K562 (cell line): ENCODE data around the gene SLC5A11. TPM values are rescaled to one million over a fixed set of nuclear protein-coding genes. Genes with fewer than 3 reads are reported as not detected.

Experiments used
- BCL6 ChIP-seq: fragments of 250-450 bp; sonication (Bioruptor Pico); IDR thresholded peaks from 2 replicates; pipeline ENCODE4 v1.4.0; 2020
- BDP1 ChIP-seq: IDR thresholded peaks from 3 replicates; pipeline ENCODE4 v1.6.1; 2011; ENCODE audit not compliant: insufficient read length, insufficient read depth
- BMI1 ChIP-seq: fragments of 150-350 bp; IDR thresholded peaks from 2 replicates; pipeline ENCODE4 v1.6.1; 2014; ENCODE audit warnings: low read length
- CBX3 ChIP-seq, 2 experiments: IDR thresholded peaks; 1 replicate in 1 of 2; 2 replicates in 1 of 2; pipeline ENCODE4 v1.6.1; 2012; ENCODE audit warnings: inconsistent platforms in 2 of 2, low read length in 2 of 2, borderline replicate concordance in 1 of 2, control low read depth in 1 of 2
- CGGBP1 ChIP-seq: fragments of 250-450 bp; sonication (Bioruptor Pico); IDR thresholded peaks from 2 replicates; pipeline ENCODE4 v1.9.0; 2021; ENCODE audit warnings: mild to moderate bottlenecking
- CHD1 ChIP-seq: fragments of 200-600 bp; sonication (generic); IDR thresholded peaks from one replicate; pipeline ENCODE4 v1.6.1; 2012; ENCODE audit warnings: mild to moderate bottlenecking, moderate library complexity, low read length, inconsistent platforms
- ETV5 ChIP-seq: sonication (generic); formaldehyde crosslinking; IDR thresholded peaks from 2 replicates; pipeline ENCODE4 v1.4.0; 2020; ENCODE audit warnings: low read depth, mild to moderate bottlenecking, missing genetic modification reagents
- ETV6 ChIP-seq, 3 experiments: fragments of 150-350 bp in 1 of 3; sonication (generic) in 1 of 3; formaldehyde crosslinking in 1 of 3; IDR thresholded peaks; 2 replicates each; pipeline versions ENCODE4 v1.6.1 to v1.8.0; 2014 to 2022; ENCODE audit warnings: borderline replicate concordance in 2 of 3, low read depth in 2 of 3, antibody characterized with exemption in 1 of 3, low read length in 1 of 3, mild to moderate bottlenecking in 1 of 3, missing genetic modification reagents in 1 of 3
- FOS ChIP-seq: IDR thresholded peaks from 3 replicates; pipeline ENCODE4 v1.6.1; 2011; ENCODE audit not compliant: insufficient read length; ENCODE audit errors: extremely low read depth
- FOXJ3 ChIP-seq: sonication (generic); formaldehyde crosslinking; IDR thresholded peaks from 2 replicates; pipeline ENCODE4 v1.4.0; 2020; ENCODE audit warnings: mild to moderate bottlenecking, missing genetic modification reagents
- FOXK1 ChIP-seq: sonication (generic); formaldehyde crosslinking; IDR thresholded peaks from 2 replicates; pipeline ENCODE4 v1.8.0; 2022; ENCODE audit warnings: missing genetic modification reagents, mild to moderate bottlenecking, borderline replicate concordance
- GATAD2B ChIP-seq: fragments of 450-650 bp; IDR thresholded peaks from 2 replicates; pipeline ENCODE4 v1.6.1; 2017; ENCODE audit warnings: mild to moderate bottlenecking, borderline replicate concordance
- HDAC3 ChIP-seq: fragments of 450-650 bp; IDR thresholded peaks from 2 replicates; pipeline ENCODE4 v1.6.1; 2018; ENCODE audit warnings: borderline replicate concordance, mild to moderate bottlenecking, moderate library complexity; ENCODE audit not compliant: partially characterized antibody
- KAT2B ChIP-seq: IDR thresholded peaks from one replicate; pipeline ENCODE4 v1.6.1; 2012; ENCODE audit warnings: low read depth, mild to moderate bottlenecking, control low read depth, inconsistent platforms, low read length, moderate library complexity
- KLF6 ChIP-seq: fragments of 250-450 bp; sonication (Bioruptor Pico); IDR thresholded peaks from 2 replicates; pipeline ENCODE4 v1.4.0; 2020; ENCODE audit warnings: mild to moderate bottlenecking, moderate library complexity, borderline replicate concordance
- L3MBTL2 ChIP-seq: fragments of 450-650 bp; IDR thresholded peaks from 2 replicates; pipeline ENCODE4 v1.6.1; 2016; ENCODE audit warnings: mild to moderate bottlenecking, moderate library complexity
- MEF2D ChIP-seq: conservative IDR thresholded peaks from 2 replicates; pipeline ENCODE4 v1.6.1; 2016; ENCODE audit warnings: low read depth, missing genetic modification characterization, missing compliant biosample characterization
- NFIC ChIP-seq: fragments of 450-650 bp; IDR thresholded peaks from 2 replicates; pipeline ENCODE4 v1.6.1; 2017; ENCODE audit warnings: mild to moderate bottlenecking, inconsistent platforms
- POLR2H ChIP-seq: IDR thresholded peaks from 2 replicates; pipeline ENCODE4 v1.6.1; 2016; ENCODE audit warnings: missing genetic modification characterization, low read depth, mild to moderate bottlenecking, control low read depth, missing compliant biosample characterization, moderate library complexity
- PTTG1 ChIP-seq: fragments of 450-650 bp; IDR thresholded peaks from 2 replicates; pipeline ENCODE4 v1.6.1; 2016; ENCODE audit warnings: low read depth, mild to moderate bottlenecking, missing genetic modification characterization, missing compliant biosample characterization
- RBM22 ChIP-seq: fragments of 200-400 bp; formaldehyde crosslinking; IDR thresholded peaks from 2 replicates; pipeline ENCODE4 v1.6.1; 2018; ENCODE audit warnings: low read length, low read depth; ENCODE audit not compliant: poor library complexity, severe bottlenecking
- TBP ChIP-seq: optimal IDR thresholded peaks from 2 replicates; pipeline ENCODE3; 2011; ENCODE audit warnings: low read depth, low read length, improper control_type of control experiment
- ZNF140 ChIP-seq: fragments of 250-450 bp; sonication (Bioruptor Pico); IDR thresholded peaks from 2 replicates; pipeline ENCODE4 v1.8.0; 2021; ENCODE audit warnings: moderate library complexity, mild to moderate bottlenecking, inconsistent platforms
- ZNF165 ChIP-seq: fragments of 250-450 bp; sonication (Bioruptor Pico); IDR thresholded peaks from 2 replicates; pipeline ENCODE4 v1.4.0; 2020; ENCODE audit warnings: borderline replicate concordance
- ZNF445 ChIP-seq: fragments of 250-450 bp; sonication (Bioruptor Pico); IDR thresholded peaks from 2 replicates; pipeline ENCODE4 v1.4.0; 2020; ENCODE audit warnings: low read depth, mild to moderate bottlenecking, moderate library complexity
- ZNF561 ChIP-seq: fragments of 450-650 bp; formaldehyde crosslinking; conservative IDR thresholded peaks from 2 replicates; pipeline ENCODE4 v1.4.0; 2020; ENCODE audit warnings: mild to moderate bottlenecking, moderate library complexity
- ZNF76 ChIP-seq: fragments of 250-450 bp; sonication (Bioruptor Pico); IDR thresholded peaks from 2 replicates; pipeline ENCODE4 v1.4.0; 2020; ENCODE audit warnings: mild to moderate bottlenecking, moderate library complexity, borderline replicate concordance
- polyA plus RNA-seq, 8 experiments: library from polyadenylated mRNA; depleted of rRNA in 4 of 8; stranded (reverse) in 5 of 8; unstranded in 3 of 8; fragments of >200 nt; fragmentation: Nextera tagmentation in 2 of 8; fragmentation: Illumina TruSeq in 1 of 8; extraction: Ambion mirVana in 2 of 8; extraction: Trizol in 1 of 8; gene quantifications; 2 replicates each; pipeline versions ENCODE4 v1.2.1 to v1.2.3, GENCODE V29; 2011 to 2014; ENCODE audit warnings: inconsistent platforms in 1 of 8, missing spikeins in 1 of 8
- total RNA-seq, 7 experiments: library from RNA; depleted of rRNA in 6 of 7; stranded (reverse); fragments of >200 nt in 6 of 7; fragmentation: Illumina TruSeq in 2 of 7; extraction: Trizol in 2 of 7; gene quantifications; 2 replicates each; pipeline versions ENCODE4 v1.2.1 to v1.2.3, GENCODE V29; 2011 to 2021; ENCODE audit warnings: low replicate concordance in 1 of 7
- TF ChIP-seq, protein P1 (sequence below): fragments of 450-650 bp; conservative IDR thresholded peaks from 2 replicates; pipeline ENCODE4 v1.6.1; 2016; ENCODE audit warnings: missing genetic modification characterization, low read depth, mild to moderate bottlenecking, missing compliant biosample characterization, moderate library complexity

The SLC5A11 gene
- total and polyA plus RNA-seq, 9 of the 15 experiments (the other 6 are each of a cell fraction or from before 2014, with no cell fraction given) = 0.04 to 0.25 (median 0.11) TPM; not detected in 3

DNA sequence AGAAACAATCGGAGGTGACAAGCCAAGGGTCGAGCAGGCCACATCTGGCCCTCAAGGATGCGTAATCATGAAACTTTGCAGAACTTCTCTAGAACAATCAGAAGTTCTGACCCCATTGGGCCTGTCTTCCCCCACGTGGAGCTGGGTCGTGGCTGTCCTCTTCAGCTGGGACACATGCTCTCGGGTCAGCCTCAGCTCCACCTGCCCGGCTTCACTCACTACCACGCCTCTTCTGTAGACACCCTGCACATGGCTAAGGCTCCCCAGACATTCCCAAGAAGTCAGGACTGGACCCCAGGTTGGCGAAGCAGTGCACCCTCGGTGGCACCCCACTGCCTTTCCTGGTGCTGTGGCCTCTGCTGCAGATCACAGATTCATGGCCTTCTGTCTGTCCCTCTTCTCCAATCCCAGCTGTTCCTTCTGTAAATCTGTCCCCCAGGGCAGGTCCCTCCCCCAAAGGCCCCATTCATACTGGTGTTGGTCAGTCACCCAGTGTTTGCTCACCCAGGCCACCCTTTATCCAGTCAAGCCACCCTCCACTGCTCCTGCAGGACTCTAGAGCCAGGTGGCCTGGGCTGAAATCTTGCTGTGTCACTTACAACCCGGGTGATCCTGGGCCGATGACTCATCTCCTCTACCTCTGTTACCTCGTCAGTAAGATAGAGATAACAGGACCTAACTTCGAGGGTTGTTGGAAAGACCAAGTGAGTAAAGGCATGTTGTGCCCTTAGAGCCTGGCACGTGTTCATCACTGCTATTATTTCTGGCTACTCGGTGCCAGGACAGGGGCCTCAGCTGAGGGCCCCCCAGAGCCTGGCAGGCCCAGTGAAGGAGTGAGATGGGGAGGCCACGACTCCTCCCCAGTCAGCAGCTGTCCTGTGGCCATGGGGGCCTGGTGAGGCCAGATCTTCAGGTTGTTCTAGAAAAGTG, 1.4 kb upstream of the SLC5A11 start (continued):
- TF ChIP-seq L3MBTL2 = peak; percentile 87
- TF ChIP-seq FOXJ3 (CRISPR knock-in tag) = no peak
- no peak for TF ChIP-seq BCL6
- TF ChIP-seq, protein P1, sequence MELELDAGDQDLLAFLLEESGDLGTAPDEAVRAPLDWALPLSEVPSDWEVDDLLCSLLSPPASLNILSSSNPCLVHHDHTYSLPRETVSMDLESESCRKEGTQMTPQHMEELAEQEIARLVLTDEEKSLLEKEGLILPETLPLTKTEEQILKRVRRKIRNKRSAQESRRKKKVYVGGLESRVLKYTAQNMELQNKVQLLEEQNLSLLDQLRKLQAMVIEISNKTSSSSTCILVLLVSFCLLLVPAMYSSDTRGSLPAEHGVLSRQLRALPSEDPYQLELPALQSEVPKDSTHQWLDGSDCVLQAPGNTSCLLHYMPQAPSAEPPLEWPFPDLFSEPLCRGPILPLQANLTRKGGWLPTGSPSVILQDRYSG = no peak
- no peak for TF ChIP-seq KLF6 (CRISPR knock-in tag)
- TF ChIP-seq CHD1 = no peak
- TF ChIP-seq ETV6 (IDR thresholded peaks at IDR 0.05; ENCODE audit: borderline replicate concordance in 1 of 2, low read depth in 2 of 2, low read length in 1 of 2) = no peak
- no peak for TF ChIP-seq ETV6 (CRISPR knock-in tag; IDR thresholded peaks at IDR 0.05; ENCODE audit: borderline replicate concordance)
- peak; percentile 76 for TF ChIP-seq FOS
- 0 out of 2 replicates have a peak, but pooled peaks have one; percentile 22 for TF ChIP-seq MEF2D (tag)
- TF ChIP-seq PTTG1 (tag) = no peak
- no peak for TF ChIP-seq TBP
- TF ChIP-seq ZNF165 (CRISPR knock-in tag) = no peak
- TF ChIP-seq POLR2H = no peak
- 0 out of 2 replicates have a peak, but pooled peaks have one; percentile 23 for TF ChIP-seq ETV5 (CRISPR knock-in tag)
- TF ChIP-seq CGGBP1 = no peak
- TF ChIP-seq FOXK1 = no peak
- TF ChIP-seq CBX3 (IDR thresholded peaks at IDR 0.05; ENCODE audit: borderline replicate concordance in 1 of 2, low read length in 2 of 2) = 0 out of 3 replicates have a peak, but pooled peaks of 1 of the 2 experiments have one; percentile 14
- TF ChIP-seq ZNF76 (CRISPR knock-in tag) = no peak
- no peak for TF ChIP-seq HDAC3
- TF ChIP-seq BMI1 = no peak
- TF ChIP-seq ZNF561 (CRISPR knock-in tag) = no peak
- TF ChIP-seq GATAD2B = no peak
- TF ChIP-seq RBM22 = no peak
- peak; percentile 78 for TF ChIP-seq NFIC
- TF ChIP-seq BDP1 = no peak
- no peak for TF ChIP-seq ZNF445 (CRISPR knock-in tag)
- TF ChIP-seq KAT2B = no peak
- no peak for TF ChIP-seq ZNF140 (CRISPR knock-in tag)
